Panc1 (cell line): Measurements from ENCODE around the gene IGIP. TPM values are rescaled to one million over a fixed set of nuclear protein-coding genes. Genes with fewer than 3 reads are reported as not detected.

Experiments used
- ATAC-seq: fragments of 200-7000 bp; cut with Tn5 transposase; 2 replicates; pipeline ENCODE4 v1.9.1; 2020; ENCODE audit warnings: mild to moderate bottlenecking, moderate library complexity
- BruUV-seq: library from RNA; stranded (reverse); fragments of 400-500 nt; replicated peaks from 2 replicates; lab custom pipeline; 2021; lab: Mats Ljungman, UMichigan
- CTCF ChIA-PET: fragments of 300-600 bp; sonication (Branson Sonifier 250); formaldehyde crosslinking; loops from one replicate; lab custom pipeline; 2022; ENCODE audit warnings: antibody characterized with exemption; lab: Charles Lee
- POLR2A ChIA-PET: fragments of 300-600 bp; sonication (Branson Sonifier 250); formaldehyde crosslinking; loops from one replicate; lab custom pipeline; 2022; ENCODE audit warnings: antibody characterized with exemption; lab: Charles Lee
- DNase-seq: peaks from one replicate; pipeline ENCODE4 v3.0.0-alpha.2; 2010; ENCODE audit warnings: low read depth, low spot score
- H3K27ac ChIP-seq: 2 replicates; pipeline ENCODE4 v1.5.1; 2011; ENCODE audit warnings: mild to moderate bottlenecking, low read length, inconsistent platforms
- H3K27me3 ChIP-seq: fragments of 200-500 bp; sonication (Bioruptor generic); 2 replicates; pipeline ENCODE4 v1.6.0; 2014; ENCODE audit warnings: low read length, inconsistent platforms; ENCODE audit not compliant: control insufficient read depth, insufficient read depth
- H3K36me3 ChIP-seq: fragments of 200-500 bp; sonication (Bioruptor generic); 2 replicates; pipeline ENCODE4 v1.5.1; 2014; ENCODE audit warnings: inconsistent platforms, mild to moderate bottlenecking, low read length, moderate library complexity; ENCODE audit not compliant: control insufficient read depth, insufficient read depth
- H3K4me1 ChIP-seq: 2 replicates; pipeline ENCODE4 v1.5.1; 2011; ENCODE audit warnings: inconsistent platforms, mild to moderate bottlenecking, low read length, moderate library complexity; ENCODE audit not compliant: control insufficient read depth, insufficient read depth
- H3K4me3 ChIP-seq, 2 experiments: 2 replicates each; pipeline ENCODE4 v1.5.1; 2011 to 2012; ENCODE audit warnings: low read depth in 2 of 2, low read length in 2 of 2, mild to moderate bottlenecking in 2 of 2, inconsistent platforms in 1 of 2, moderate library complexity in 1 of 2
- H3K9me3 ChIP-seq: fragments of 200-500 bp; sonication (Bioruptor generic); 2 replicates; pipeline ENCODE4 v1.5.1; 2014; ENCODE audit warnings: low read depth, mild to moderate bottlenecking, inconsistent platforms, low read length, moderate library complexity; ENCODE audit not compliant: control insufficient read depth, insufficient read depth
- POLR2AphosphoS5 ChIP-seq: IDR thresholded peaks from 2 replicates; pipeline ENCODE4 v1.6.1; 2012; ENCODE audit warnings: mild to moderate bottlenecking, low read depth, low read length, moderate library complexity
- SIN3A ChIP-seq: IDR thresholded peaks from 2 replicates; pipeline ENCODE4 v1.6.1; 2012; ENCODE audit warnings: low read depth, mild to moderate bottlenecking, low read length, moderate library complexity, borderline replicate concordance; ENCODE audit not compliant: insufficient read depth
- TCF7L2 ChIP-seq: IDR thresholded peaks from 2 replicates; pipeline ENCODE4 v1.6.1; 2011; ENCODE audit warnings: mild to moderate bottlenecking, low read depth, low read length, inconsistent platforms
- in situ Hi-C: cut with HindIII; loops from 2 replicates; pipeline ENCODE4 v1.10.0; 2016; ENCODE audit warnings: low sequenced_read_pairs, low pct_unique_long_range_greater_than_20kb
- intact Hi-C: fragments of 100-400 bp; cut with micrococcal nuclease; formaldehyde crosslinking; loops from one replicate; pipeline ENCODE4 v1.10.0; 2022; ENCODE audit not compliant: unreplicated experiment
- total RNA-seq: library from RNA; stranded (reverse); gene quantifications from one replicate; pipeline ENCODE4 v1.2.1, GENCODE V29; 2021; ENCODE audit not compliant: unreplicated experiment
- TF ChIP-seq, protein P1 (sequence below): fragments of 450-650 bp; IDR thresholded peaks from 2 replicates; pipeline ENCODE4 v1.5.1; 2017; ENCODE audit warnings: mild to moderate bottlenecking
- TF ChIP-seq, protein P2 (sequence below), 2 experiments: IDR thresholded peaks; 2 replicates each; pipeline ENCODE4 v1.6.1; 2011 to 2012; ENCODE audit warnings: low read depth in 2 of 2, control low read depth in 1 of 2, low read length in 1 of 2, mild to moderate bottlenecking in 1 of 2, moderate library complexity in 1 of 2; ENCODE audit not compliant: insufficient read depth in 1 of 2

IGIP gene
- total RNA-seq, 1 experiment from 2014 or later = 7.7 TPM

DNA sequence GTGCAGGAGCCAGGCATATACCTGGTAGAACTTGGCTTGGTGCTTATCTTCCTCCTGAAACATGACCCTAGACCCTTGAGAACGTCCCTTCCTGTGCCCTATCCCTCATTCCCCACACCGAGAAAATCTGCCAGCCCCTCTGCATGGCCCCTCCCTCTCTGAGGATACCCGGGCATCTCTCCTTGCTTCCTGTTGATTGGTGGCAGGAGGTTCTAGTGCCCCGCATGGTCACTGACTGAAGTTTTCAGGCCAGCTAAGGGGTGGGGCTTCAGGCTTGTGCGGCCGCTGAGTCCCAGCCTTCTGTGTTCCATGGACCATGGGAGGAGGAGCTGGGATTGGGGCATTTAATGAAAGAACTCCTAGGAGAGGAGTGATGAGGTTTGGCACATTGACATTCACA lies 22.8 kb downstream of the IGIP start:
- no peak overlapping the region for H3K27ac ChIP-seq
- H3K4me1 ChIP-seq = peaks cover 5% of the 10 kb centered on the region; the same call in 1 of the 2 replicates
- no peak for DNase-seq
- H3K4me3 ChIP-seq = no peak overlapping the region
- no peak for TF ChIP-seq POLR2AphosphoS5
- TF ChIP-seq, protein P1, sequence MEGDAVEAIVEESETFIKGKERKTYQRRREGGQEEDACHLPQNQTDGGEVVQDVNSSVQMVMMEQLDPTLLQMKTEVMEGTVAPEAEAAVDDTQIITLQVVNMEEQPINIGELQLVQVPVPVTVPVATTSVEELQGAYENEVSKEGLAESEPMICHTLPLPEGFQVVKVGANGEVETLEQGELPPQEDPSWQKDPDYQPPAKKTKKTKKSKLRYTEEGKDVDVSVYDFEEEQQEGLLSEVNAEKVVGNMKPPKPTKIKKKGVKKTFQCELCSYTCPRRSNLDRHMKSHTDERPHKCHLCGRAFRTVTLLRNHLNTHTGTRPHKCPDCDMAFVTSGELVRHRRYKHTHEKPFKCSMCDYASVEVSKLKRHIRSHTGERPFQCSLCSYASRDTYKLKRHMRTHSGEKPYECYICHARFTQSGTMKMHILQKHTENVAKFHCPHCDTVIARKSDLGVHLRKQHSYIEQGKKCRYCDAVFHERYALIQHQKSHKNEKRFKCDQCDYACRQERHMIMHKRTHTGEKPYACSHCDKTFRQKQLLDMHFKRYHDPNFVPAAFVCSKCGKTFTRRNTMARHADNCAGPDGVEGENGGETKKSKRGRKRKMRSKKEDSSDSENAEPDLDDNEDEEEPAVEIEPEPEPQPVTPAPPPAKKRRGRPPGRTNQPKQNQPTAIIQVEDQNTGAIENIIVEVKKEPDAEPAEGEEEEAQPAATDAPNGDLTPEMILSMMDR = no peak
- TF ChIP-seq TCF7L2 = no peak
- no peaks in the 10 kb centered on the region for H3K9me3 ChIP-seq
- H3K27me3 ChIP-seq = no peaks in the 10 kb centered on the region
- CTCF ChIA-PET = no interaction called here
- POLR2A ChIA-PET = no interaction called here
- ATAC-seq = no peak
- in situ Hi-C loops = no loop called here
- H3K36me3 ChIP-seq = no peaks in the 10 kb centered on the region
- intact Hi-C loops = no loop called here
- no TSS peak for BruUV-seq

DNA sequence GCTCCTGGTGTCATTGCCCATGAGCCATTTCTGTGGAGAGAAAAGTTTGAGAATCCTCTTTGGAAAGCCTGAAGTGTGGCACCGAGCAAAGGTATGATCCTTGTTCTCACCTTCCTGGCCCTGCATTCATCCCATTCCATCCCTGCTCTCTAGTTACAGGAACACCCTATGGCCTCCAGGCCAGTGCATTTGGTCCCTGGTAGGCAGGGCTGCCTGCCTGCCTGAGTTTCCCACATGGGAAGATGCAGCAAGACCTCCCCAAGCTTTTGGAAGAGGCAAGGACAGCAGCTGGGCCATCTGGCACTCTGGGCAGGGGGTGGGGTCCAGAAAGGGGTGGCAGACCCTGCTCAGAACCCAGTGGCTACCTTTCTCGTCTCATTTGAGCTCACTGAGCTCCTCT lies 24.5 kb downstream of the IGIP start:
- Histone ChIP-seq H3K27me3 (no peaks in the 10 kb centered on the region), H3K36me3 (no peaks in the 10 kb centered on the region), H3K9me3 (no peaks in the 10 kb centered on the region), H3K27ac (no peak overlapping the region), H3K4me3 (no peak overlapping the region), H3K4me1 (peaks cover 4% of the 10 kb centered on the region; the same call in 1 of the 2 replicates)
- ATAC-seq (no peak), DNase-seq (no peak)
- TF ChIP-seq TCF7L2 = no peak
- TF ChIP-seq, protein P2, sequence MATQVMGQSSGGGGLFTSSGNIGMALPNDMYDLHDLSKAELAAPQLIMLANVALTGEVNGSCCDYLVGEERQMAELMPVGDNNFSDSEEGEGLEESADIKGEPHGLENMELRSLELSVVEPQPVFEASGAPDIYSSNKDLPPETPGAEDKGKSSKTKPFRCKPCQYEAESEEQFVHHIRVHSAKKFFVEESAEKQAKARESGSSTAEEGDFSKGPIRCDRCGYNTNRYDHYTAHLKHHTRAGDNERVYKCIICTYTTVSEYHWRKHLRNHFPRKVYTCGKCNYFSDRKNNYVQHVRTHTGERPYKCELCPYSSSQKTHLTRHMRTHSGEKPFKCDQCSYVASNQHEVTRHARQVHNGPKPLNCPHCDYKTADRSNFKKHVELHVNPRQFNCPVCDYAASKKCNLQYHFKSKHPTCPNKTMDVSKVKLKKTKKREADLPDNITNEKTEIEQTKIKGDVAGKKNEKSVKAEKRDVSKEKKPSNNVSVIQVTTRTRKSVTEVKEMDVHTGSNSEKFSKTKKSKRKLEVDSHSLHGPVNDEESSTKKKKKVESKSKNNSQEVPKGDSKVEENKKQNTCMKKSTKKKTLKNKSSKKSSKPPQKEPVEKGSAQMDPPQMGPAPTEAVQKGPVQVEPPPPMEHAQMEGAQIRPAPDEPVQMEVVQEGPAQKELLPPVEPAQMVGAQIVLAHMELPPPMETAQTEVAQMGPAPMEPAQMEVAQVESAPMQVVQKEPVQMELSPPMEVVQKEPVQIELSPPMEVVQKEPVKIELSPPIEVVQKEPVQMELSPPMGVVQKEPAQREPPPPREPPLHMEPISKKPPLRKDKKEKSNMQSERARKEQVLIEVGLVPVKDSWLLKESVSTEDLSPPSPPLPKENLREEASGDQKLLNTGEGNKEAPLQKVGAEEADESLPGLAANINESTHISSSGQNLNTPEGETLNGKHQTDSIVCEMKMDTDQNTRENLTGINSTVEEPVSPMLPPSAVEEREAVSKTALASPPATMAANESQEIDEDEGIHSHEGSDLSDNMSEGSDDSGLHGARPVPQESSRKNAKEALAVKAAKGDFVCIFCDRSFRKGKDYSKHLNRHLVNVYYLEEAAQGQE (IDR thresholded peaks at IDR 0.05; ENCODE audit: insufficient read depth in 1 of 2, low read depth in 2 of 2, low read length in 1 of 2) = no peak
- TF ChIP-seq SIN3A = no peak
- TF ChIP-seq POLR2AphosphoS5 = no peak
- TF ChIP-seq, protein P1 = no peak
- ChIA-PET CTCF (no interaction called here), POLR2A (no interaction called here)
- no TSS peak for BruUV-seq
- in situ Hi-C loops (no loop called here), intact Hi-C loops (loop anchor here (10.0 kb wide), 1 partner anchor 165 kb away; no protein-coding TSS in a partner anchor)
